Measurements from ENCODE around the gene MAFG. TPM values are rescaled to one million over a fixed set of nuclear protein-coding genes. Genes with fewer than 3 reads are reported as not detected.

MAFG gene
- total RNA-seq, 1 experiment from 2014 or later = 29.8 TPM

- H3K4me3 Mint-ChIP-seq = no peak overlapping the region
- H3K4me1 Mint-ChIP-seq = peaks cover 7% of the 10 kb centered on the region; the same call in 1 of the 2 replicates
- H3K36me3 Mint-ChIP-seq = no peaks in the 10 kb centered on the region
- no peaks in the 10 kb centered on the region for H3K9me3 Mint-ChIP-seq
- ChIA-PET CTCF (interaction anchor here (0.6 to 2.8 kb wide), 9 partner anchors 9 to 99 kb away, joined by 3 to 13 read pairs (median 4); partner anchors contain the start of gene DCXR), POLR2A (no interaction called here)
- H3K27me3 Mint-ChIP-seq (ENCODE audit: low read depth) = peaks cover 18% of the 10 kb centered on the region
- no peak overlapping the region for H3K27ac Mint-ChIP-seq
- TF ChIP-seq ZNF121 (CRISPR knock-in tag; IDR thresholded peaks at IDR 0.05) (peak; percentile 68), NR3C1 (CRISPR knock-in tag; conservative IDR thresholded peaks at IDR 0.05; ENCODE audit: low read depth) (no peak)
- ATAC-seq (no peak), DNase-seq (ENCODE audit: low spot score) (no peak)
These were observed 17.3 kb upstream of the MAFG start for GRCh38 chr17:81944858-81945257.

GRCh38 chr17:81942167-81942553, 14.6 kb upstream of the MAFG start:
- Mint-ChIP-seq H3K27ac (no peak overlapping the region), H3K4me3 (peak overlapping the region; percentile 25; the same call in 1 of the 2 replicates), H3K27me3 (ENCODE audit: low read depth) (peaks cover 23% of the 10 kb centered on the region), H3K9me3 (no peaks in the 10 kb centered on the region), H3K4me1 (peaks cover 12% of the 10 kb centered on the region; the same call in 1 of the 2 replicates), H3K36me3 (no peaks in the 10 kb centered on the region)
- CTCF ChIA-PET = interaction anchor here (1.0 to 3.2 kb wide), 4 partner anchors 14 to 80 kb away, joined by 3 to 16 read pairs (median 4); partner anchors contain the start of genes CENPX and MAFG
- ATAC-seq (no peak), DNase-seq (ENCODE audit: low spot score) (no peak)
- POLR2A ChIA-PET = no interaction called here
- TF ChIP-seq CREB1 (CRISPR knock-in tag; IDR thresholded peaks at IDR 0.05) (no peak), ZNF512 (CRISPR knock-in tag; IDR thresholded peaks at IDR 0.05; ENCODE audit: borderline replicate concordance) (no peak), TEAD1 (CRISPR knock-in tag; IDR thresholded peaks at IDR 0.05) (no peak), FOXP4 (CRISPR knock-in tag; IDR thresholded peaks at IDR 0.05) (no peak)

- CTCF ChIA-PET = interaction anchor here (1.0 to 3.2 kb wide), 5 partner anchors 14 to 81 kb away, joined by 3 to 16 read pairs (median 4); partner anchors contain the start of genes CENPX and MAFG
- peaks cover 12% of the 10 kb centered on the region; the same call in 1 of the 2 replicates for H3K4me1 Mint-ChIP-seq
- POLR2A ChIA-PET = no interaction called here
- no peaks in the 10 kb centered on the region for H3K9me3 Mint-ChIP-seq
- H3K36me3 Mint-ChIP-seq = no peaks in the 10 kb centered on the region
- no peak for TF ChIP-seq PREB (CRISPR knock-in tag; IDR thresholded peaks at IDR 0.05; ENCODE audit: borderline replicate concordance)
- no peak for TF ChIP-seq SOX15 (CRISPR knock-in tag; IDR thresholded peaks at IDR 0.05)
- 0 out of 2 replicates have a peak, but pooled peaks have one; percentile 18 for TF ChIP-seq ZNF423 (CRISPR knock-in tag; IDR thresholded peaks at IDR 0.05)
- TF ChIP-seq ZNF416 (CRISPR knock-in tag; IDR thresholded peaks at IDR 0.05) = no peak
- TF ChIP-seq NR3C1 (CRISPR knock-in tag; conservative IDR thresholded peaks at IDR 0.05; ENCODE audit: low read depth) = no peak
- TF ChIP-seq NFYB (CRISPR knock-in tag; conservative IDR thresholded peaks at IDR 0.05; ENCODE audit: low read depth) = no peak
- TF ChIP-seq PRRX2 (CRISPR knock-in tag; IDR thresholded peaks at IDR 0.05) = no peak
- peak overlapping the region; percentile 22 for H3K4me3 Mint-ChIP-seq
- peak; percentile 68 for DNase-seq (ENCODE audit: low spot score)
- peaks cover 23% of the 10 kb centered on the region for H3K27me3 Mint-ChIP-seq (ENCODE audit: low read depth)
- ATAC-seq = peak; percentile 16
- H3K27ac Mint-ChIP-seq = no peak overlapping the region
These were observed 14.1 kb upstream of the MAFG start for GRCh38 chr17:81941484-81942166.

Data from WTC11 (cell line).